ENCODE data around the gene TBC1D8.

The TBC1D8 gene

DNA sequence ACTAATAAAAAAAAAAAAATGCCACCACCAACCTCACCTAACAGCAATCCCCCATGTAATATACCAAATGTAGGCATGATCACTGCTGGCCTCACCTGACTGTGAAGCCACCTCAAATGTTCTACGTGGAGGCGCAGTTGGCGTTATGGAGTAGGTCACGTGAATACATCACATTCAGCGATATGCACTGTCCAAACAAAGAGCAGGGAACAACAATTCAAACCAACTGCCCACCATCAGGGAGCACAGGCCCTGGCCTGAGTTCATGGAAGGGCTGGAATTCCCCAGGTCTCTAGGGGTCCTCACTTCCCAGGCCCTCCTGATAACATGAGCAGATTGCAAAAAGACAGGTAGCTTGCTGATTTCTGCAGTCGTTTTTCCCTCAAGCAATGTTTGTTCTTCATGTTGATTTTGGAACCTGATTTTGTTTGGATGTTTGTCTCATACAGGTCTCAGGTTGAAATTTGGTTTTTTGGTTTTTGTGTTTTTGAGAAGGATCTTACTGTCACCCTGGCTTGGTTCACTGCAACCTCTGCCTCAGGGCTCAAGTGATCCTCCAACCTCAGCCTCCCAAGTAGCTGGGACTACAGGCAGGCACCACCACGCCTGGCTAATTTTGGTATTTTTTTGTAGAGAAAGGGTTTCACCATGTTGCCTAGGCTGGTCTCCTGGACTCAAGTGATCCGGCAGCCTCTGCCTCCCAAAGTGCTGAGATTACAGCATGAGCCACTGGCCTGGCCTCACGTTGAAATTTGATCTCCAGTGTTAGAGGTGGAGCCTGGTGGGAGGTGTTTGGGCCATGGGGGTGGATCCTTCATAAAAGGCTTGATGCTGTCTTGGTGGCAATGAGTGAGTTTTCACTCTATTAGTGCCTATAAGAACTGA, 15.5 kb downstream of the TBC1D8 start:
- H3K9ac ChIP-seq (ENCODE audit: low read length), result no peak overlapping the region
- H3K9me3 ChIP-seq (ENCODE audit: control insufficient read depth, insufficient read depth, low read depth, low read length), result no peaks in the 10 kb centered on the region; the same call in 1 of the 2 replicates
- H3K4me1 ChIP-seq (ENCODE audit: control insufficient read depth, insufficient read depth, low read length), result peaks cover 7% of the 10 kb centered on the region; the same call in 1 of the 2 replicates
- no peak overlapping the region for H3K4me3 ChIP-seq (ENCODE audit: low read depth, low read length)
- H3K27me3 ChIP-seq (ENCODE audit: control insufficient read depth, insufficient read depth, low read length), result no peaks in the 10 kb centered on the region
- H3K27ac ChIP-seq (ENCODE audit: low read depth, low read length), result no peak overlapping the region
- H3K36me3 ChIP-seq (ENCODE audit: control insufficient read depth, insufficient read depth, low read length), result no peaks in the 10 kb centered on the region

DNA sequence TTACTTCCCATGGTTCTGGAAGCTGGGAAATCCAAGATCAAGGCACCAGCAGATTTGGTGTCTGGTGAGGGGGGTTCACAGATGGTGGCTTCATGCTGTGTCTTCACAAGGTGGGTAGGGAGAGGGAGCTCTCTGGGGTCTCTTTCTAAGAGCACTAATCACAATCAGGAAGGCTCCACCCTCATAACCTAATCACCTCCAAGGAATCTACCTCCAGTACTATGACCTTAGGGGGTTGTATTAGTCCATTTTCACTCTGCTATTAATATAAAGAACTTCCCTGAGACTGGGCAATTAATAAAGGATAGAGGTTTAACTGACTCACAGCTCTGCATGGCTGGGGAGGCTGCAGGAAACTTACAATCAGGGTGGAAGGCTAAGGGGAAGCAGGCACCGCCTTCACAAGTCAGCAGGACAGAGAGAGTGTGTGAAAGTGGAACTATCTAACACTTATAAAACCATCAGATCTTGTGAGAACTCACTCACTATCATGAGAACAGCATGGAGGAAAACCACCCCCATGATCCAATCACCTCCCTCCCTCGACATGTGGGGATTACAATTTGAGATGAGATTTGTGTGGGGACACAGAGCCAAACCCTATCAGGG, 17.6 kb downstream of the TBC1D8 start:
- Histone ChIP-seq H3K27me3 (ENCODE audit: control insufficient read depth, insufficient read depth, low read length) (no peaks in the 10 kb centered on the region), H3K36me3 (ENCODE audit: control insufficient read depth, insufficient read depth, low read length) (no peaks in the 10 kb centered on the region), H3K4me1 (ENCODE audit: control insufficient read depth, insufficient read depth, low read length) (peaks cover 7% of the 10 kb centered on the region; the same call in 1 of the 2 replicates), H3K9me3 (ENCODE audit: control insufficient read depth, insufficient read depth, low read depth, low read length) (no peaks in the 10 kb centered on the region), H3K9ac (ENCODE audit: low read length) (no peak overlapping the region), H3K27ac (ENCODE audit: low read depth, low read length) (no peak overlapping the region), H3K4me3 (ENCODE audit: low read depth, low read length) (no peak overlapping the region)

DNA sequence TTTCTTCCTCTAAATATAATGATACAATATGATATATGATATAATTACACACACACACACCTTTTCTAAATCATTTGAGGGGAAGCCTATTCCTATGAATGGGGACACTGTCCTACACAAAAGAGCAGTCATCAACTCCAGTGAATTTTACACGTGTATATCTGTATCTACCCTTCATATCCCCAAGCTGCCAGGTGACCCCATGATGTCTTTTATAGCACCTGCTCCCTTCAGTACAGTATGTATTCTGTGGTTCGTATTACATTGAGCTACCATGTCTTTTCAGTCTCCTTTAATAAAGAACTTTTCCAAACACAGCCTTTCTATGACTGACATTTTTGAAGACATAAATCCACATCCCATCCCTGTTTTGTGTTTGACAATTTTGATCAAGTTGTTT, 19.0 kb downstream of the TBC1D8 start:
- Histone ChIP-seq H3K9ac (ENCODE audit: low read length) (no peak overlapping the region), H3K27me3 (ENCODE audit: control insufficient read depth, insufficient read depth, low read length) (no peaks in the 10 kb centered on the region), H3K9me3 (ENCODE audit: control insufficient read depth, insufficient read depth, low read depth, low read length) (no peaks in the 10 kb centered on the region), H3K36me3 (ENCODE audit: control insufficient read depth, insufficient read depth, low read length) (no peaks in the 10 kb centered on the region), H3K27ac (ENCODE audit: low read depth, low read length) (no peak overlapping the region), H3K4me1 (ENCODE audit: control insufficient read depth, insufficient read depth, low read length) (peaks cover 7% of the 10 kb centered on the region; the same call in 1 of the 2 replicates), H3K4me3 (ENCODE audit: low read depth, low read length) (no peak overlapping the region)

DNA sequence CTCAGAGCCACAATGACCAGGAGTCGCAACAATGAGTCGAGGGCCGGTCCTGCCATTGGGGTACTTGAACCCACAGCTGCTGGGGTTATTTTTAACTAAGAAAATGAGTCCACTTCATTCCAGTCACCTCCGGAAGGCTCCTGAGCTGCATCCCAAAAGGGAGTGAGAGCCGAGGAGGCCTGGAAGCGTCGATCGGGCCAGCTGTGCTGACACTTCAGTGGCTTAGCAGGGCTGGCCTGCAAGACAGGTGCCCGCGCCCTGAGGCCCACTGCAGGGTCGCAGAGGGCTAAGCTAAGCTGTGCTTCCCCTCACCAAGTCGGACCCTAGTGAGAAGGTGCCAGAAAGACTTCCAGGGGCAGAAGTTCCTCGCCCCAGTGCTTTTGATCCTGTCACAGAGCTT, 21.1 kb downstream of the TBC1D8 start:
- Histone ChIP-seq H3K9me3 (ENCODE audit: control insufficient read depth, insufficient read depth, low read depth, low read length) (no peaks in the 10 kb centered on the region), H3K27ac (ENCODE audit: low read depth, low read length) (no peak overlapping the region), H3K4me1 (ENCODE audit: control insufficient read depth, insufficient read depth, low read length) (0 out of 2 replicates have a peak, but pooled peaks cover under 1% of the 10 kb centered on the region), H3K4me3 (ENCODE audit: low read depth, low read length) (no peak overlapping the region), H3K36me3 (ENCODE audit: control insufficient read depth, insufficient read depth, low read length) (no peaks in the 10 kb centered on the region), H3K27me3 (ENCODE audit: control insufficient read depth, insufficient read depth, low read length) (no peaks in the 10 kb centered on the region), H3K9ac (ENCODE audit: low read length) (no peak overlapping the region)

DNA sequence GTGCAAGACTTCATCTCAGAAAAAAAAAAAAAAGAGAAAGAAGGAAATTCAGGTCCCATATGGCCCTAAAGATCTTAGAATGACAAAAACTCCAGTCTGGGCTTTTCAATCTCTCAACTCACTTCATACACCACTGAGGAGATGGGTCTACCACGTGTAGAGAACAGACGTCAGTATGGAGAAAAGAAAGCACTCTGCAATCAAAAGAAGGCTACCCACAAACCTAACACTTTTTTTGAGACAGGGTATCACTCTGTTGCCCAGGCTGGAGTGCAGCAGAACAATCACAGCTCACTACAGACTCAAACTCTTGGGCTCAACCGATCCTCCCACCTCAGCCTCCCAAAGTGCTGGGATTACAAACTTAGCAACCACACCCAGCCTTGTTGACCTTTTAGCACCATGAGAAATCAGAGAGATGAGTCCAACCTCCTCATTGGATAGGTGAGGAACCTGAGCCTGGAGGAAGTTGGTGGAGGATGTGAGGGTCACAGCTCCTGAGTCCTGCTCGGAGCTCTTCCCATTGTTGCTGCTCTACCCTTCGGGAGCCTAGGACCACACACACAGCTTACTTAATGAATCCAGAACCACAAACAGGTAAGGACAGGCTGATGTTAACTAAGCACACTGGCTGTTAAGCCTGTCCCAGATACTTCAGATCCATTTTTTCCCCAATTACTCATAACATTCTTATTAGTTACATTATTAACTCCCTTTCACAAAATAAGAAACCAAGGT, 23.7 kb downstream of the TBC1D8 start:
- Histone ChIP-seq H3K4me3 (ENCODE audit: low read depth, low read length) (no peak overlapping the region), H3K27ac (ENCODE audit: low read depth, low read length) (no peak overlapping the region), H3K27me3 (ENCODE audit: control insufficient read depth, insufficient read depth, low read length) (no peaks in the 10 kb centered on the region), H3K4me1 (ENCODE audit: control insufficient read depth, insufficient read depth, low read length) (peaks cover 17% of the 10 kb centered on the region; the same call in 1 of the 2 replicates), H3K36me3 (ENCODE audit: control insufficient read depth, insufficient read depth, low read length) (no peaks in the 10 kb centered on the region), H3K9me3 (ENCODE audit: control insufficient read depth, insufficient read depth, low read depth, low read length) (no peaks in the 10 kb centered on the region), H3K9ac (ENCODE audit: low read length) (no peak overlapping the region)

DNA sequence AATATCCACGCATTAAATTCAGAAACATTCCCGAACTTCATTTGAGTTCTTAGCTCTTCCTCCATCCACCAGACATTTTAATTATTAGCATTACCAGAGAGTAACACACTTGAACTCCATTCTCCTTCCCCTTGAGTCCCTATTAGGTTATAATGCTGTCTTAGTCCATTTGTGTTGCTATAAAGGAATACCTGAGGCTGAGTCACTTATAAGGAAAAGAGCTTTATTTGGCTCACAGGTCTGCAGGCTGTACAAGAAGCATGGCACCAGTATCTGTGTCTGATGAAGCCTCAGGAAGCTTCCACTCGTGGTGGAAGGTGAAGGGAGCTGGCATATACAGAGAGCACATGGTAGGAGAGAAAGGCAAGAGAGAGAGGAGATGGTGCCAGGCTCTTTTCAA, 25.4 kb downstream of the TBC1D8 start:
- peaks cover 19% of the 10 kb centered on the region; the same call in 1 of the 2 replicates for H3K4me1 ChIP-seq (ENCODE audit: control insufficient read depth, insufficient read depth, low read length)
- H3K36me3 ChIP-seq (ENCODE audit: control insufficient read depth, insufficient read depth, low read length), result no peaks in the 10 kb centered on the region
- H3K27ac ChIP-seq (ENCODE audit: low read depth, low read length), result no peak overlapping the region
- no peaks in the 10 kb centered on the region for H3K9me3 ChIP-seq (ENCODE audit: control insufficient read depth, insufficient read depth, low read depth, low read length)
- no peak overlapping the region for H3K9ac ChIP-seq (ENCODE audit: low read length)
- H3K27me3 ChIP-seq (ENCODE audit: control insufficient read depth, insufficient read depth, low read length), result no peaks in the 10 kb centered on the region
- no peak overlapping the region for H3K4me3 ChIP-seq (ENCODE audit: low read depth, low read length)

DNA sequence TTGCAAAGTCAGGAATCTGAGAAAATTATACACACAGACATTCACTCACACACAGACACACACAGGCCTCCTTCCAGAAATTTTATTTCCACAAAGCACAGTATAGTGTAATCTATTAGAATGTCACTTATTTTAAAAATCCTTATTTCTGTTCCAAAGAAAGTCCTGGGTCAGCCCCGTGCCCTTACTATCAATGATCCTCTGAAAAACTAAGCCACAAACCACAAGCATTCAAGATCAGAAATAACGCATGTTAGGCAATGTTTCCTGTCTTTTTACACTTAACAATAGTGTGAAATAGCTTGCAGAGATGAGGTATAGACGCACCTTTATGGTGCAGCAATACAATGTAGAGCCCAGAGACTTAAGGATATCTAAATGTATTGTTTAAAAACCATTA, 25.8 kb downstream of the TBC1D8 start:
- Histone ChIP-seq H3K27ac (ENCODE audit: low read depth, low read length) (no peak overlapping the region), H3K9me3 (ENCODE audit: control insufficient read depth, insufficient read depth, low read depth, low read length) (no peaks in the 10 kb centered on the region), H3K36me3 (ENCODE audit: control insufficient read depth, insufficient read depth, low read length) (no peaks in the 10 kb centered on the region), H3K4me1 (ENCODE audit: control insufficient read depth, insufficient read depth, low read length) (peaks cover 19% of the 10 kb centered on the region; the same call in 1 of the 2 replicates), H3K27me3 (ENCODE audit: control insufficient read depth, insufficient read depth, low read length) (no peaks in the 10 kb centered on the region), H3K4me3 (ENCODE audit: low read depth, low read length) (no peak overlapping the region), H3K9ac (ENCODE audit: low read length) (no peak overlapping the region)

DNA sequence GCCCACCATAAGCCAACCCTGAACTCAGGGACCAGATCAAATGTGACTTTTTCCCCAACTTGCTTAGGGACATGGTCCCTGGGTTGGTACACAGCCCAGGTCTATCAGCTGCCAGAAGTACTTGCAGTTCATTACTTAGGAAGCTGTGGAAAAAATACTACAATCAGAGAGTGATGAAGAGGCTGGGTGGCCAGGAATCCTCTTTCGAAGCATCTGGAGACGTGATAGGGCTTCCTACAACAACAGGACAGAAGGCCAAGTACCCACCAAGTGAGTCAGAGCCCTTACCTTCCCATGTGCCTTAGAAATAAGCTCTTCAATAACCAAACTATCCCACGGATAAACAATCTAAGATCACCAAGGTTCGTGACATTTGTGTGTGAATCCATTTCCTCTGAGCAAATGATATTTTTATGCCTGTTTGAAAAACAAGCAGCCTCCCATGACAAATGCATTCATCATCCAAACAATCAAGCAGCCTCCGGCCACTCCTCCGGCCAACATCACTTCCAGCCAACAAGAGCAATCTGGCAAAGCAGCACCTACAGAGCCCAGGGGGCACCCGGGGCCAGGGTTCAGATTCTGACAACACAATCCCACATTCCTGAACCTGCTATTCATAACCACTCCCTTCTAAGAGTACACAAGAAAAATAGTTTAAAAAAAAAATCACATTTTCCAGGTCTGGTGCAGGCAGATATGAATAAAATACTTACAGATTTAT, 26.4 kb downstream of the TBC1D8 start:
- no peaks in the 10 kb centered on the region for H3K36me3 ChIP-seq (ENCODE audit: control insufficient read depth, insufficient read depth, low read length)
- H3K9me3 ChIP-seq (ENCODE audit: control insufficient read depth, insufficient read depth, low read depth, low read length), result no peaks in the 10 kb centered on the region
- H3K4me3 ChIP-seq (ENCODE audit: low read depth, low read length), result no peak overlapping the region
- peaks cover 19% of the 10 kb centered on the region; the same call in 1 of the 2 replicates for H3K4me1 ChIP-seq (ENCODE audit: control insufficient read depth, insufficient read depth, low read length)
- no peak overlapping the region for H3K9ac ChIP-seq (ENCODE audit: low read length)
- no peaks in the 10 kb centered on the region for H3K27me3 ChIP-seq (ENCODE audit: control insufficient read depth, insufficient read depth, low read length)
- no peak overlapping the region for H3K27ac ChIP-seq (ENCODE audit: low read depth, low read length)

DNA sequence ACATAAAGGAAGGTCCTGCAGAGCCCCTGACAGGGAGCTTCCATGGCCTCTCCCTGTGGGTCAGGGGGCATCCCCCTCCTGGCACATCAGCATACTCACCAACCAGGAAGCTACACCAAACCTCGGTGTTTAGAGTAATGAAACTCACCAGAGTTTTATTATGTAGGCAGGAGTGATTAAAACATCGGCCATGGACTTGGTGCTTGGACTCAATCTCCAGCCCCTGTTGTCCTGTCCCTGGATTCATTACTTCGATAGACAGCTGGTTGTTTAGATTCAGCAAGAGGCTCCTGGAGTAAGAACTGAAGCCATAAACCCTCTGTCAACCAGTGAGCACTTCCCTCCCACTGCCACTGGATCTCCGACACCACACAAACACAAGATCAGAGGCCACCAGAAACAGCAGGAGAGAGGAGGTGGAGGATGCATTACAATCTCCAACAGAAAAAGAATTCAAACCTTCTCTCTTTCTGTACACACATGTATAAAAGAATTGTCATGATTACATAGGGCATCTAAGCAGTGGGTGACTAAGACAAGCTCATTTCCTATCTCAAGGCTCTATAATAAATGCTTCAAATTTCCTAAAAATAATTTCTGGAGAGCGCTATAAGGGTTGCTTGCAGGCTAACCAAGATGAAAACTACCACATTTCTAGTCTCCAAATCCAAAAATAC, 27.2 kb downstream of the TBC1D8 start:
- Histone ChIP-seq H3K4me1 (ENCODE audit: control insufficient read depth, insufficient read depth, low read length) (peaks cover 19% of the 10 kb centered on the region; the same call in 1 of the 2 replicates), H3K27me3 (ENCODE audit: control insufficient read depth, insufficient read depth, low read length) (no peaks in the 10 kb centered on the region), H3K9me3 (ENCODE audit: control insufficient read depth, insufficient read depth, low read depth, low read length) (no peaks in the 10 kb centered on the region), H3K27ac (ENCODE audit: low read depth, low read length) (peak overlapping the region; percentile 14; the same call in 1 of the 2 replicates), H3K9ac (ENCODE audit: low read length) (no peak overlapping the region), H3K36me3 (ENCODE audit: control insufficient read depth, insufficient read depth, low read length) (no peaks in the 10 kb centered on the region), H3K4me3 (ENCODE audit: low read depth, low read length) (no peak overlapping the region)

DNA sequence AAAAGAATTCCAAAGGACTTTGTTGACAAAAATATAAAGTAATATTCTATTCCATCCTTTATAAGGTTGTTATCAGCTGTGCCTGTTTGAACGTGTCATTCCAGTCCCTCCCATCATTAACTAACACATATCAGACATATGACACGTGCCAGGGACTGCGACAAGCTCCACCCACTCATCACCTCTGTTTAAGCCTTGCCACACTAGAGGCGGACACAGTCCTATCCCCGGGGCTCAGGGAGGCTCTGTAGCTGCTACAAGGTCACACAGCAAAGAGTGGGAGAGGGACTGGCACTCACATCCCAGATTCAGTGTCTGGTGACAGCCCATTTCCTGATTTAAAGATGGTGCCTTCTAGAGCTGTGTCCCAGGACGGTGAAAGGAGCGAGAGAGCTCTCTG, 30.0 kb downstream of the TBC1D8 start:
- Histone ChIP-seq H3K4me3 (ENCODE audit: low read depth, low read length) (no peak overlapping the region), H3K9me3 (ENCODE audit: control insufficient read depth, insufficient read depth, low read depth, low read length) (no peaks in the 10 kb centered on the region), H3K9ac (ENCODE audit: low read length) (no peak overlapping the region), H3K4me1 (ENCODE audit: control insufficient read depth, insufficient read depth, low read length) (peaks cover 19% of the 10 kb centered on the region; the same call in 1 of the 2 replicates), H3K27ac (ENCODE audit: low read depth, low read length) (no peak overlapping the region), H3K36me3 (ENCODE audit: control insufficient read depth, insufficient read depth, low read length) (no peaks in the 10 kb centered on the region), H3K27me3 (ENCODE audit: control insufficient read depth, insufficient read depth, low read length) (no peaks in the 10 kb centered on the region)

Data from HUES6 (cell line).